22Rv1 (cell line): Measurements from ENCODE around the gene INKA1.

Experiments
- CTCF ChIP-seq: fragments of 450-650 bp; IDR thresholded peaks from 2 replicates; pipeline ENCODE4 v1.5.1; 2017; ENCODE audit warnings: mild to moderate bottlenecking
- ZFX ChIP-seq: fragments of 450-650 bp; IDR thresholded peaks from 2 replicates; pipeline ENCODE4 v1.6.1; 2017; ENCODE audit warnings: antibody characterized with exemption, borderline replicate concordance

DNA sequence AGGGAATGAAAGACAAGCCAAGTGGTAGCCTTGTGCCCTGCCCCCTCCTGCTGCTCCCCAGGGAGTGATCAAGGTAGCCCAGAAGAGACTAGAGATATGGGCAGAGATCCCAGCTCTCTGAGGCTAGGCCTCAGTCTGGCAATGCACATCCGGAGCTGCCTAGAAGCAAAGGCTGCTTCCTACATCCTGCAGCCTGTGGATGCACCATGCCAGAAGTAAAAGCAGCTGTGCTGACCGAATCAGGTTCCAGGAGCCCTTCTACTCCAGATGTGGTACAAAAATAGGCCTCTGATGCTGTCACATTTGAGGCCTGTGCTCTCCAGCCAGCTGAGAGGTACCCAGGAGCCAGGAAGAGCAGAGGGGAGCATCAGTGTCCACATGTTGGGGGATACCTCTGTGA, 37.3 kb downstream of the INKA1 start:
- TF ChIP-seq CTCF (no peak), ZFX (no peak)
